ENCODE results near the gene SAMD8.
"Not testable (repeated sequence)": the region's sequence is repeated elsewhere in the genome, so short reads cannot be mapped to it uniquely, and the experiment has no call there.

Gene SAMD8

GRCh38 chr10:75108684-75109458 is 2.6 kb upstream of the SAMD8 start:
- peak; percentile 86 for DNase-seq

GRCh38 chr10:75109459-75109778 is 2.0 kb upstream of the SAMD8 start:
- no peak for DNase-seq

GRCh38 chr10:75110006-75110632 is 1.3 kb upstream of the SAMD8 start:
- DNase-seq: no peak

GRCh38 chr10:75111907-75112679 is 637 bp downstream of the SAMD8 start:
- peak; percentile 84 for DNase-seq

DNA sequence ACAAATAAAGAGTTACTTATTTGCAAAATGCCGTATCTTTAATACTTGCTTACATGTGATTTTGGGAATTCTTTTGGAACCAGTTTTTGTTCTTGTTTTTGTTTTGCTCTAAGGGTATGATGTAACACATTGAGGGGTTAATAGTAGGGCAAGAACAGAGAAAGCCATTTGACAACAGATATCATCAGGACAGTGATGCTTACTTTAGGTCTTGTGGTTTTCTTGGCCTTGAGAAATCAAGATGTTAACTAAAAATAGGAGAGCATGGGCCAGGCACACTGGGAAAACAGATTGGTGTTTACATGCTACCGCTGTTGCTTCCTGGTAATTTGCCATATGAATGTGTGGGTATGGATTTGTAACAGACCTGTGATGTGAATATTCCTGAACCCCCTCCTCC is 3.7 kb downstream of the SAMD8 start:
- no peak for DNase-seq

DNA sequence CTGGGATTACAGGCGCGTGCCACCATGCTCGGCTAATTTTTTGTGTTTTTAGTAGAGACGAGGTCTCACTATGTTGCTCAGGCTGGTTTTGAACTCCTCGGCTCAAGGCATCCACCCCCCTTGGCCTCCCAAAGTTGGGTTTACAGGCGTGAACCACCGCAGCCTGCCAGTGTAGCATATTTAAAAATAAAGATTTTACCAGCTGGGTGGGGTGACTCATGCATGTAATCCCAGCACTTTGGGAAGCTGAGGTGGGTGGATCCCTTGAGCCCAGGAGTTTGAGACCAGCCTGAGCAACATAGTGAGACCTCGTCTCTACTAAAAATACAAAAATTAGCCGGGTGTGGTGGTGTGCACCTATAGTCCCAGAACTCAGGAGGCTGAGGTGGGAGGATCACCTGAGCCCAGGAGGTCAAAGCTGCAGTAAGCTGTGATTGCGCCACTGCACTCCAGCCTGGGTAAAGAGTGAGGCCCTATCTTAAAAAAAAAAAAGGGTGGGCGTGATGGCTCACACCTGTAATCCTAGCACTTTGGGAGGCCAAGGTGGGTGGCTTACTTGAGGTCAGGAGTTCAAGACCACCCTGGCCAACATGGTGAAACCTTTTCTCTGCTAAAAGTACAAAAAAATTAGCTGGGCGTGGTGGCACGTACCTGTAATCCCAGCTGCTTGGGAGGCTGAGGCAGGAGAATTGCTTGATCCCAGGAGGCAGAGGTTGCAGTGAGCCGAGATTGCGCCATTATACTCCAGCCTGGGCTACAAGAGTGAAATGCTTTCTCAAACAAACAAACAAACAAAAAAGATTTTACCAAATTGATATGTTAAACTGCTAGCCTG is 5.7 kb downstream of the SAMD8 start:
- not testable (repeated sequence) for DNase-seq

- no peak for DNase-seq
These were observed 6.5 kb downstream of the SAMD8 start for GRCh38 chr10:75117995-75118394.

DNA sequence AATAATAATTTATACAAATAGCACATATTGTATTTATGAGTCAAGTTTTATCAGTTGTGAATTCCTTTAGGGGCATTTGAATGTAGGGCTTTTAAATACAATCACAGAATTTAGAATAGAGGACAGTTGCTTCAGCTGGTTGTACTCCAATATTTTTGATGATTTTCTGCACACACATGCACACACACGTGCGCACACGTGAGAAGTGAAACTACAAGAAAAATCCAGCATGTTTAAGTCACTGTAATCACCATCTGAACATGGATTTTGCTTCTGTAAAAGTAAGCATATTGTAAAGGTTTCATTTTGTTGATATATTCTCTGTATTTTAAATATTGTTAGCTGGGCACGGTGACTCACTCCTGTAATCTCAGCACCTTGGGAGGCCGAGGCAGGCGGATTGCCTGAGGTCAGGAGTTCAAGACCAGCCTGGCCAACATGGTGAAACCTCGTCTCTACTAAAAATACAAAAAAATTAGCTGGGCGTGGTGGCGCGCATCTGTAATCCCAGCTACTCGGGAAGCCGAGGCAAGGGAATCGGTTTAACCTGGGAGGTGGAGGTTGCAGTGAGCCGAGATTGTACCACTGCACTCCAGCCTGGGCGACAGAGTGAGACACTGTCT is 8.1 kb downstream of the SAMD8 start:
- DNase-seq: not testable (repeated sequence)

DNA sequence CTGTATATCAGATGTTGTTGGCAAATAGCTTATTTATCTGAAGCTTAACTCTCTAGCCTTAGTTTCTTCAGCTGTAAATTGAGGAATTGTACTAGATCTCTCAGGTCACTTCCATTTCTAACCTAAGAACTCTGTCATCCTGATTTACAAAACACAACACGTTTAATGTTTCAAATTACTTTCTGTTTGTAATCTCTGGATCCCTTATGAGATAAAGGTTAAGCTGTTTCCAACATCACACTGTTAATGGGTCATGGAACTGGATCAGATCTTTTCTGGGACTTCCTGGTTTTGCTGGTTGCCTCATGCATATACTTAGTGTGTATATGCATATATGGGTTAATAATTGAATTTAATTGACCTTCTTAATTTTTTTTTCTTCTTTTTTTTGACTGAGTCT is 9.9 kb downstream of the SAMD8 start:
- DNase-seq: no peak

GRCh38 chr10:75122505-75122904 is 11.0 kb downstream of the SAMD8 start:
- no peak for DNase-seq

- DNase-seq: no peak
These were observed 11.7 kb downstream of the SAMD8 start for GRCh38 chr10:75123088-75123682.

GRCh38 chr10:75126277-75126676 is 14.8 kb downstream of the SAMD8 start:
- DNase-seq: no peak

DNA sequence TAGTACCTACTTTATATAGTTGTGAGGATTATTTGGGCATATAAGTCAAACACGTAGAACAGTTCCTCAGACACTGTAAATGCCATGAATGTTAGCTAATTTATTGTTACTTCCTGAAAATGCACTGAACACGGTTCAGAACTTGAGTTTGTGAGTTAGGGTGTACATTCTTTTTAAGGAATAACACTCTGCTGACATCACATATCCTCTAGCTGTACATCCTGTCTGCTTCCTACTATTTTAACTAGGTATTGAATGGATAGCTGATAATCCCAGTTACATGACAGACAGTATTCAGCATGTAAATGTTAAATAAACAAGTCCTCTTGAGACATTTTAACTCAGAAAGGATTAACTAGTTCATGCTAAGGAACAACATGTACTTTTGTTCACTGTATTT is 16.0 kb downstream of the SAMD8 start:
- no peak for DNase-seq

GRCh38 chr10:75128985-75129384 is 17.5 kb downstream of the SAMD8 start:
- not testable (repeated sequence) for DNase-seq

DNA sequence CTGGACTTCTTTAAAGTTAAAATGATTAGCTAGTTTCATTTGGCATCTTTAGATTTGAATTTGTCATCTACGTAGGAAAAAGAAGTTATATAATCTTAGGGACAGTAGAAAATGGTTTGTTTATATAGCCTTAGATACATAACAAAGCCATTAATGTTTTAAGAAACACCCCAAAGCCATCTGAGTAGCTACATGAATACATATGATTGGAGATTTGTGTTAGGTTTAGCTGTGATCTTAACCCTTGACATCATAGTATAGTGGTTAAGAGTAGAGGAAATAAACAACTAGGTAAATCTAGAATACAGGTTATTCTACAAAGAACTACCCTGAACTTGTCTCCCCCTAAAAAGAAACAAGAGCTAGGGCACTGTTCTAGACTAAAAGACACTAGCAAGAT is 18.1 kb downstream of the SAMD8 start:
- DNase-seq: no peak

GRCh38 chr10:75133701-75134100 is 22.2 kb downstream of the SAMD8 start:
- not testable (repeated sequence) for DNase-seq

DNA sequence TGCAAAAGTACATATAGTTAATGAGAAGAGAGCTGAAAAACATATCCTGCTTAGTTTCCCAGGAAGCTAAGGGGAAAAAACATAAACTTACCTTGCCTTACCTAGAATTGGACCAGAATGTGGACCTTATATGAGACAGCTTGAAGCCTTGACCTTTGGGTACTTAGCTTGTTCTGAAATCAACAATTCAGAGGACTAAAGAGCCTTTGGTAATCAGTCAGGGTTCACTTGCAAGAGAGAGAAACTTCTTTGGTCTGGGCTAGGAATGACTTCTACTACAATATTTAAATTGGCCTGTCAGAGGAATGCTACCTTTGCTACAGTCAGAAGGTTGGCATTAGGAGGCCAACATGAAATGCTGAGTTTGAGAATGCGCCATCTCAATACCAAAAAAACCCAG is 24.9 kb downstream of the SAMD8 start:
- DNase-seq: no peak

GRCh38 chr10:75137533-75138438 is 26.3 kb downstream of the SAMD8 start:
- peak; percentile 60 for DNase-seq

GRCh38 chr10:75140246-75140645 is 28.8 kb downstream of the SAMD8 start:
- DNase-seq: no peak

GRCh38 chr10:75143353-75143752 is 31.9 kb downstream of the SAMD8 start:
- DNase-seq: no peak

DNA sequence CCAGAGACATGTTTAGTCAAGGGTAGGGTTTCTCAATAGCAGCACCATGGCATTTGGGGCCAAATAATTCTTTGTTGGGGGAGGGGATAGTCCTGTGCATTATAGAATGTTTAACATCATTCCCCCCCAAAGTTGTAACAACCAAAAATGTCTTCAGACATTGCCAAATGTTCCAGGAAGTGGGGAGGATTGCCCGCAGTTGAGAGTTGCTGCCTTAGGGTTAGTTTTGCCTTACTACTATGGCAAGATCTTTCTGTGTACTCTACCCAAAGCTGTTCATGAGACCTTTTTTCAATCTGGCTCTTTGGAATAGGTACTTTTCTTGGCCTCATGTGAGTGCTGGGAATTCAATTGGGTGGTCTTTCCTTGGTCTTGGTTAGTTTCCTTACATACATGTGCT is 34.1 kb downstream of the SAMD8 start:
- DNase-seq: no peak

Measured in islet precursor cell (in vitro differentiated cells).